GM12891 (cell line): ENCODE measurements around the gene CMSS1.

Experiments
- POLR2A ChIP-seq: IDR thresholded peaks from 2 replicates; pipeline ENCODE4 v1.6.1; 2011; ENCODE audit warnings: low read depth, low read length, control low read depth
- POLR2AphosphoS5 ChIP-seq: IDR thresholded peaks from 2 replicates; pipeline ENCODE4 v1.6.1; 2011; ENCODE audit warnings: low read depth, low read length, control low read depth
- SPI1 ChIP-seq: IDR thresholded peaks from 2 replicates; pipeline ENCODE4 v1.6.1; 2011; ENCODE audit warnings: low read depth, low read length, control low read depth
- TAF1 ChIP-seq: IDR thresholded peaks from 2 replicates; pipeline ENCODE4 v1.6.1; 2011; ENCODE audit warnings: low read depth, low read length, control low read depth

DNA sequence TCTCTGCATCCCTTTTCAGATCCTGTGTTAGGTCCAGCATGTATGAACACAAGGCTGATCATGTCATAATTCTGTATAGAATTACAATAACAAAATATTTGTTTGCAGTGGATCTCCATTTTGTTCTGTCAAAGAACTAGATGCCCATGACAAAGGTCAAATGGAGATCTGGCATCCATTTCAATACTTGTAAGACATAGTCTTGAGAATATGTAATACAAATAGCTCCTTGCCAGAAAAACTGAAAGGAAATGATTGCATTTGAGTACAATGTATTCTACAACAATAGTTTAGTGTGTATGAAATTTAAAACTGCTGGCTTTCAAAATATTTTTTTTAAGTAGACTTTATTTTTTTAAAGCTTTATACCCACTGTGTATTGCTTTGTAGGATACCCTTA lies 101.1 kb downstream of the CMSS1 start:
- no peak for TF ChIP-seq POLR2A
- no peak for TF ChIP-seq POLR2AphosphoS5
- no peak for TF ChIP-seq SPI1
- no peak for TF ChIP-seq TAF1
